Measurements from ENCODE around the gene POLR3C.

Gene POLR3C

DNA sequence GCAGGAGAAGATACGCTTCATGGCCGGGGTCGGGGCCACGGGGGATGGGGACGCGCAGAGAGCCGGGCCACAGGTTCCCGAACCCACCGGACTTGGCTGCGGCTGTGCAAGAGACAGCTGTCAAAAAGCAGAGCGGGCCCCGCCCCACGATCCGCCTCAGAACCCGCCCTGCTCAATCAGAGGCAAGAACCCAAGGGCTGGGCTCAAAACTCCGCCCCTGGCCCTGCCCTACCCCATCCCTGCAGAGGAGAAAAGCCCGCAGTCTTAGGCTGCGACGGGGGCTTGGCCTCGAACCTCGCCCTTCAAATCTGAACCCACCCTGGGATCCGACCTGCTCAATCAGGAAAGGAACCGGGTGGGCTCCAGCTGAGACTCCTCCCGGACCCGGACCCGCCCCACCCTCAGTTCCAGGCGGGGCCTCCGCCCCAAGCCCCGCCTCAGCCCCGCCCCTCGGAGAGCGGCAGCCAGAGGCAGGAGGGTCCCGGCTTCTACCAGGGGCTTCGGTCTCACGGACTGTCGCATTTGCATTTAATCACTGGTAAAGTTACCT, 61.8 kb downstream of the POLR3C start, which contains the start of gene ANKRD35:
Gene ANKRD35 (minus strand): TSS at position 129 of the 550 bp plus-strand sequence. CDS start 108 bp downstream, at position 21.
- no peak for TF ChIP-seq EZH2 (IDR thresholded peaks at IDR 0.05; ENCODE audit: borderline replicate concordance, low read length)
- TF ChIP-seq, protein P1, sequence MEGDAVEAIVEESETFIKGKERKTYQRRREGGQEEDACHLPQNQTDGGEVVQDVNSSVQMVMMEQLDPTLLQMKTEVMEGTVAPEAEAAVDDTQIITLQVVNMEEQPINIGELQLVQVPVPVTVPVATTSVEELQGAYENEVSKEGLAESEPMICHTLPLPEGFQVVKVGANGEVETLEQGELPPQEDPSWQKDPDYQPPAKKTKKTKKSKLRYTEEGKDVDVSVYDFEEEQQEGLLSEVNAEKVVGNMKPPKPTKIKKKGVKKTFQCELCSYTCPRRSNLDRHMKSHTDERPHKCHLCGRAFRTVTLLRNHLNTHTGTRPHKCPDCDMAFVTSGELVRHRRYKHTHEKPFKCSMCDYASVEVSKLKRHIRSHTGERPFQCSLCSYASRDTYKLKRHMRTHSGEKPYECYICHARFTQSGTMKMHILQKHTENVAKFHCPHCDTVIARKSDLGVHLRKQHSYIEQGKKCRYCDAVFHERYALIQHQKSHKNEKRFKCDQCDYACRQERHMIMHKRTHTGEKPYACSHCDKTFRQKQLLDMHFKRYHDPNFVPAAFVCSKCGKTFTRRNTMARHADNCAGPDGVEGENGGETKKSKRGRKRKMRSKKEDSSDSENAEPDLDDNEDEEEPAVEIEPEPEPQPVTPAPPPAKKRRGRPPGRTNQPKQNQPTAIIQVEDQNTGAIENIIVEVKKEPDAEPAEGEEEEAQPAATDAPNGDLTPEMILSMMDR (IDR thresholded peaks at IDR 0.05; ENCODE audit: low read length), result no peak
- no peaks in the 10 kb centered on the region for H3K9me3 ChIP-seq (ENCODE audit: low read length)
- peak within 1 kb of the TSS; percentile 63 for H3K4me3 ChIP-seq (ENCODE audit: low read depth, low read length, poor library complexity, severe bottlenecking)
- no peaks in the 10 kb centered on the region for H3F3A ChIP-seq (ENCODE audit: insufficient read depth, low read length)
- H3K27me3 ChIP-seq (ENCODE audit: insufficient read depth, low read length), result peaks cover 19% of the 10 kb centered on the region; the same call in 1 of the 2 replicates
- H3K9ac ChIP-seq (ENCODE audit: low read length), result no peak within 1 kb of the TSS; the same call in 1 of the 2 replicates
- no peak within 1 kb of the TSS for H2AFZ ChIP-seq (ENCODE audit: low read length)
- no peaks in the 10 kb centered on the region for H3K9me2 ChIP-seq (ENCODE audit: low read depth, low read length)
- H3K27ac ChIP-seq (ENCODE audit: low read depth, low read length, poor library complexity, severe bottlenecking), result no peak within 1 kb of the TSS
- H3K4me2 ChIP-seq (ENCODE audit: low read length), result peak within 1 kb of the TSS; percentile 75
- peaks cover 7% of the 10 kb centered on the region for H3K4me1 ChIP-seq (ENCODE audit: insufficient read depth, low read length, severe bottlenecking)
- H4K20me1 ChIP-seq (ENCODE audit: insufficient read depth, low read length), result no peaks in the 10 kb centered on the region
- no peaks in the 10 kb centered on the region for H3K79me2 ChIP-seq (ENCODE audit: insufficient read depth, low read length)
- no peaks in the 10 kb centered on the region for H3K36me3 ChIP-seq (ENCODE audit: insufficient read depth, low read length)

GRCh38 chr1:145886390-145886789, 62.4 kb downstream of the POLR3C start:
- Histone ChIP-seq H3K9me2 (ENCODE audit: low read depth, low read length) (no peaks in the 10 kb centered on the region), H3F3A (ENCODE audit: insufficient read depth, low read length) (no peaks in the 10 kb centered on the region), H3K79me2 (ENCODE audit: insufficient read depth, low read length) (no peaks in the 10 kb centered on the region), H4K20me1 (ENCODE audit: insufficient read depth, low read length) (no peaks in the 10 kb centered on the region), H3K9ac (ENCODE audit: low read length) (no peak overlapping the region; the same call in 1 of the 2 replicates), H3K4me3 (ENCODE audit: low read depth, low read length, poor library complexity, severe bottlenecking) (peak overlapping the region; percentile 63), H3K4me2 (ENCODE audit: low read length) (peak overlapping the region; percentile 75), H3K27me3 (ENCODE audit: insufficient read depth, low read length) (peaks cover 19% of the 10 kb centered on the region; the same call in 1 of the 2 replicates), H3K9me3 (ENCODE audit: low read length) (no peaks in the 10 kb centered on the region), H3K4me1 (ENCODE audit: insufficient read depth, low read length, severe bottlenecking) (peaks cover 7% of the 10 kb centered on the region), H3K27ac (ENCODE audit: low read depth, low read length, poor library complexity, severe bottlenecking) (no peak overlapping the region), H3K36me3 (ENCODE audit: insufficient read depth, low read length) (no peaks in the 10 kb centered on the region), H2AFZ (ENCODE audit: low read length) (no peak overlapping the region)
- TF ChIP-seq EZH2 (IDR thresholded peaks at IDR 0.05; ENCODE audit: borderline replicate concordance, low read length), result no peak
- TF ChIP-seq, protein P1 (IDR thresholded peaks at IDR 0.05; ENCODE audit: low read length), result no peak

DNA sequence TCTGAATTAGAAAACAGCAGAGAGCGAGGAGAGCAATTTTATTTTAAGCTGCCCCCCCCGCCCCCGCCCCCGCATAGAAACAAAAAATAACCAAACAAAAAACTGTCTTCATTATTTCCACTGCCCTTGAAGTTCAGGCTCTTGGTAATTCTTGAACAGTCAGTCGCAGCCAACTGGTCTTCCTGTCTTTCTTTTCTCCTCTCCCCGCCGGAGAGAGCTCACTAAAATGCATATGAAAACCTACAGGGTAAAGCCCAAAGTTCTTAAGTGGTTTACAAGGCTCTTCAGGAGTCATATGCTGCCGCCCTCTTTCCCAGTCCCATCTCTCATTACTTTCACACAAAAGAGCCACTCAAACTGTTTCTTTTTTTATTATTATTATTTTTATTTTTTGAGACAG, 62.8 kb downstream of the POLR3C start:
- H3K4me3 ChIP-seq (ENCODE audit: low read depth, low read length, poor library complexity, severe bottlenecking), result no peak overlapping the region

More for the DNA sequence above, 62.8 kb downstream of the POLR3C start:
- H3K4me1 ChIP-seq (ENCODE audit: insufficient read depth, low read length, severe bottlenecking), result peaks cover 7% of the 10 kb centered on the region
- no peaks in the 10 kb centered on the region for H3K9me2 ChIP-seq (ENCODE audit: low read depth, low read length)
- H3K79me2 ChIP-seq (ENCODE audit: insufficient read depth, low read length), result no peaks in the 10 kb centered on the region
- H3K4me2 ChIP-seq (ENCODE audit: low read length), result no peak overlapping the region
- H3K27me3 ChIP-seq (ENCODE audit: insufficient read depth, low read length), result peaks cover 19% of the 10 kb centered on the region; the same call in 1 of the 2 replicates
- no peaks in the 10 kb centered on the region for H3K36me3 ChIP-seq (ENCODE audit: insufficient read depth, low read length)
- H3K27ac ChIP-seq (ENCODE audit: low read depth, low read length, poor library complexity, severe bottlenecking), result no peak overlapping the region
- H3K9me3 ChIP-seq (ENCODE audit: low read length), result no peaks in the 10 kb centered on the region
- TF ChIP-seq, protein P1 (IDR thresholded peaks at IDR 0.05; ENCODE audit: low read length), result no peak
- TF ChIP-seq EZH2 (IDR thresholded peaks at IDR 0.05; ENCODE audit: borderline replicate concordance, low read length), result no peak
- no peak overlapping the region for H2AFZ ChIP-seq (ENCODE audit: low read length)
- no peaks in the 10 kb centered on the region for H4K20me1 ChIP-seq (ENCODE audit: insufficient read depth, low read length)
- H3F3A ChIP-seq (ENCODE audit: insufficient read depth, low read length), result no peaks in the 10 kb centered on the region
- no peak overlapping the region for H3K9ac ChIP-seq (ENCODE audit: low read length)
